Transverse colon (tissue), 4 donors: ENCODE data around the gene POLG. TPM values are rescaled to one million over a fixed set of nuclear protein-coding genes. Genes with fewer than 3 reads are reported as not detected.

Source experiments
- DNase-seq: peaks from one replicate; pipeline ENCODE4 v3.0.0-alpha.2; 2019
- H3K27ac ChIP-seq, 4 donors: fragments of 200-600 bp; sonication (generic); 2 replicates each; pipeline ENCODE4 v1.5.1; 2016 to 2018; ENCODE audit warnings: inconsistent platforms in 4 of 4
- H3K27me3 ChIP-seq: fragments of 200-600 bp; sonication (generic); 2 replicates; pipeline ENCODE4 v1.5.1; 2017; ENCODE audit warnings: inconsistent platforms
- H3K36me3 ChIP-seq, 4 donors: fragments of 200-600 bp; sonication (generic); 2 replicates each; pipeline ENCODE4 v1.5.1; 2017 to 2019; ENCODE audit warnings: inconsistent platforms in 4 of 4
- H3K4me1 ChIP-seq, 4 donors: fragments of 200-600 bp; sonication (generic); 2 replicates each; pipeline ENCODE4 v1.5.1; 2017 to 2020; ENCODE audit warnings: inconsistent platforms in 4 of 4
- H3K4me3 ChIP-seq, 4 donors: fragments of 200-600 bp; sonication (generic); 1 replicate in 1 of 4; 2 replicates in 3 of 4; pipeline versions ENCODE4 v1.5.1 to v1.6.1; 2017 to 2019; ENCODE audit warnings: inconsistent platforms in 4 of 4
- H3K9me3 ChIP-seq, 2 donors: fragments of 200-600 bp; sonication (generic); 2 replicates each; pipeline ENCODE4 v1.5.1; 2017 to 2019; ENCODE audit warnings: inconsistent platforms in 2 of 2
- EP300 ChIP-seq: sonication (generic); formaldehyde crosslinking; IDR thresholded peaks from one replicate; pipeline ENCODE4 v1.6.1; 2017; ENCODE audit warnings: antibody characterized with exemption, low read depth
- POLR2A ChIP-seq: fragments of 450-650 bp; IDR thresholded peaks from one replicate; pipeline ENCODE4 v1.6.1; 2016; ENCODE audit warnings: antibody characterized with exemption, mild to moderate bottlenecking, moderate library complexity
- POLR2AphosphoS5 ChIP-seq, 3 donors: sonication (generic); formaldehyde crosslinking; IDR thresholded peaks; one replicate each; pipeline ENCODE4 v1.6.1; 2016; ENCODE audit warnings: antibody characterized with exemption in 3 of 3
- WGBS, 2 donors: methylation state at CpG; one replicate each; pipeline ENCODE4 v1.1.5; 2018; ENCODE audit warnings: low coverage in 1 of 2; 5-methylcytosine and 5-hydroxymethylcytosine counted together
- in situ Hi-C, 4 donors: fragments of 200-750 bp; cut with MboI; loops; one replicate each; pipeline versions ENCODE4 v1.15.0 to v1.15.1; 2017; ENCODE audit warnings: low sequenced_read_pairs in 3 of 4, low pct_ligation_motif_present in 1 of 4, low pct_unique_long_range_greater_than_20kb in 1 of 4
- intact Hi-C: fragments of 100-400 bp; cut with DNase I; formaldehyde crosslinking; loops from one replicate; pipeline ENCODE4 v1.15.1; 2023; ENCODE audit warnings: low total_unique reads
- total RNA-seq, 4 donors: library from RNA; depleted of rRNA; stranded (reverse); fragments of >200 nt; gene quantifications; one replicate each; pipeline ENCODE4 v1.1.0, GENCODE V29; 2016
- TF ChIP-seq, protein P1 (sequence below), 5 experiments: fragments of 200-600 bp in 3 of 5; fragments of 450-650 bp in 2 of 5; sonication (generic) in 3 of 5; IDR thresholded peaks; 1 replicate in 2 of 5; 2 replicates in 3 of 5; pipeline ENCODE4 v1.5.1; 2016 to 2017; ENCODE audit warnings: antibody characterized with exemption in 5 of 5, inconsistent platforms in 3 of 5, mild to moderate bottlenecking in 2 of 5, moderate library complexity in 1 of 5

Gene POLG
- total RNA-seq, 4 donors from 2014 or later: 64.5 to 204 (median 114) TPM

DNA sequence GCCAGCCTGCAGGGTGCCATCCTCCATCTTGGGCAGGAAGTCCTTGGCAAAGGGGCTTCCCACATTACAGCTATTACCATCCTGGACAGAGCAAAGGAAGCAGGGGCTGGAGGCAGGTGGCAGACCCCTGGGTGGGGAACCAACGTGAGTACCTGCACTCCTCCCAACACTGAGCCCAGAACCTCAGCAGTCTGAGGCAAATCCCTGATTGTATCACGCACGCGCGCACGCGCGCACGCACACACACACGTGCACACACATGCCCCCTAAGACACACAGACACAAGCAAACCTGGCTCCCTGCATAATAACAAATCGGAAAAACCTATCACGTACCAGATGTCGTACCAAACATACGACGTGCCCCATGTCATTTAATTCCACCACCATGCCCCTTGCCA is 11.8 kb downstream of the POLG start:
- Histone ChIP-seq H3K27me3 (no peaks in the 10 kb centered on the region), H3K9me3 (no peaks in the 10 kb centered on the region), H3K36me3 (peaks cover 0 to 83% (median 45%) of the 10 kb centered on the region in 4 donors), H3K4me1 (no peaks in the 10 kb centered on the region), H3K27ac (no peak overlapping the region), H3K4me3 (no peak overlapping the region)
- no peak for DNase-seq
- WGBS, 2 donors: 92% methylated on average over 15 of the region's 15 CpGs; no CpG with 5 or more reads in 1 of the 2 donors
- TF ChIP-seq, protein P1, sequence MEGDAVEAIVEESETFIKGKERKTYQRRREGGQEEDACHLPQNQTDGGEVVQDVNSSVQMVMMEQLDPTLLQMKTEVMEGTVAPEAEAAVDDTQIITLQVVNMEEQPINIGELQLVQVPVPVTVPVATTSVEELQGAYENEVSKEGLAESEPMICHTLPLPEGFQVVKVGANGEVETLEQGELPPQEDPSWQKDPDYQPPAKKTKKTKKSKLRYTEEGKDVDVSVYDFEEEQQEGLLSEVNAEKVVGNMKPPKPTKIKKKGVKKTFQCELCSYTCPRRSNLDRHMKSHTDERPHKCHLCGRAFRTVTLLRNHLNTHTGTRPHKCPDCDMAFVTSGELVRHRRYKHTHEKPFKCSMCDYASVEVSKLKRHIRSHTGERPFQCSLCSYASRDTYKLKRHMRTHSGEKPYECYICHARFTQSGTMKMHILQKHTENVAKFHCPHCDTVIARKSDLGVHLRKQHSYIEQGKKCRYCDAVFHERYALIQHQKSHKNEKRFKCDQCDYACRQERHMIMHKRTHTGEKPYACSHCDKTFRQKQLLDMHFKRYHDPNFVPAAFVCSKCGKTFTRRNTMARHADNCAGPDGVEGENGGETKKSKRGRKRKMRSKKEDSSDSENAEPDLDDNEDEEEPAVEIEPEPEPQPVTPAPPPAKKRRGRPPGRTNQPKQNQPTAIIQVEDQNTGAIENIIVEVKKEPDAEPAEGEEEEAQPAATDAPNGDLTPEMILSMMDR (IDR thresholded peaks at IDR 0.05): no peak
- TF ChIP-seq POLR2A (no peak), POLR2AphosphoS5 (IDR thresholded peaks at IDR 0.05) (no peak), EP300 (no peak)
- in situ Hi-C loops: no loop called here
- intact Hi-C loops: no loop called here

DNA sequence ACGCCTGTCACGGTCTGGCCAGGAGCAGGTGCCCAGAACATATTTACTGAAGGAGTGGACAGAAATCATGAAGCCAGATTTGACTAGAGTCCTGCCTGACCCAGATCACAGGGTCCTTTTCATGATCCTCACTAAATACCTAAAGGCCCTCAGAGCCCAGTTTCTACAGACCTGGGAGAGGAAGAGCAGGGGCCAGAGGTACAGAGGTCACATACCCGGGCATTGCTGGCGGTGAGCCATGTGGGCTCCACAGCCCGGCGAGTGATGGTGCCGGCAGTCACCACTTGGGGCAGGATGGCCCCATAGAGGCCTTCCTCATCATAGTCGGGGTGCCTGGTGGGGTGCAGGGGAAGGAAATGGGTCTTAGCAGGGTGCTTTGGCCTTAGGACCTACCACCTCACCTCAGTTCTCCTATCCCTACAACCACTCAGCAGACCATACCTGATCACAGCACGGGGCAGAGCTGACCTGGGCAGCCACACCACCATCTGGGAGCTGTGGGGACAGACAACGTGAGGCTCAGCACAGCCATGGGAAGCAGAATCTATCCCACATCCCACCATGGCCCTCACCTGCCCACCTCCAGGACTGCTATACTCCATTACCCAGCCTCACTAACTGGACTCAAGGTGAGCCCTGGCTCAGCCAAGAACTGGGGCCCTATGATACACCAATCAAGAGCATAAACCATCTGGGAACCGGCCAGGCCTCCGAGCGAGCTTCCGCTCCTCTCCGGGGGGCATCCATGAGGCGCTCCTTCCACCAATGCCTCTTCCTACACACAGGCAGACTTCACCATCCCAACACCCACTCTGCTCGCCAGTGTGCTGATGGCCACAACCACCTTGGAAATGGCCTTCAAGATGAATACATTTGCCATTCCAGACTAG is 12.9 kb downstream of the POLG start:
- H3K27ac ChIP-seq: no peak overlapping the region
- in situ Hi-C loops (no loop called here), intact Hi-C loops (no loop called here)
- H3K4me1 ChIP-seq: no peaks in the 10 kb centered on the region
- H3K36me3 ChIP-seq: peaks cover 0 to 88% (median 47%) of the 10 kb centered on the region in 4 donors
- H3K9me3 ChIP-seq: no peaks in the 10 kb centered on the region
- H3K4me3 ChIP-seq: no peak overlapping the region
- no peak for DNase-seq
- WGBS, 2 donors: 84% methylated on average over 17 of the region's 17 CpGs; no CpG with 5 or more reads in 1 of the 2 donors
- H3K27me3 ChIP-seq: no peaks in the 10 kb centered on the region
- TF ChIP-seq EP300 (no peak), POLR2AphosphoS5 (IDR thresholded peaks at IDR 0.05) (no peak), POLR2A (no peak)
- TF ChIP-seq, protein P1 (IDR thresholded peaks at IDR 0.05): no peak

DNA sequence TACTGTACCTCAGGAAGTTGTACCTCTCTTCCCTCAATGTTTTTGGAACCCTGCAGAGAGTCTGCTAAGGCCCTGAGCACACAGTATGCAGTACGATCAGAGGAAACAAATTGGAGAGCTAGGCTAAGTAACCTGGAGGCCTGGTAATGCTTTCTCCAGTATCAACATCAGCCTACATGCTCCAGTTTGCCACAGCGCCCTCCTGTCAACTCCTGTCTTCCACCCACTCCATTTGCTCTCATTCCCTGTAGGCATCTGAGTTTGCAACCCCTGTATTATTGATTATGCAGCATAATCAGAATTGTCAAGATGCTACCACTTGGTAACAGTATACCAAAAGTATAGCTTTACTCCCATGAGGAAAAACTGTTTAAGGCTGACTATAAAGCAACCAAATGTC is 14.4 kb downstream of the POLG start:
- H3K27ac ChIP-seq: no peak overlapping the region
- H3K9me3 ChIP-seq: no peaks in the 10 kb centered on the region
- 97% methylated on average over 2 of the region's 2 CpGs; no CpG with 5 or more reads in 1 of the 2 donors for WGBS, 2 donors
- no peak for TF ChIP-seq POLR2A
- TF ChIP-seq POLR2AphosphoS5 (IDR thresholded peaks at IDR 0.05): no peak
- TF ChIP-seq EP300: no peak
- TF ChIP-seq, protein P1 (IDR thresholded peaks at IDR 0.05): no peak
- no peak for DNase-seq
- H3K36me3 ChIP-seq: peaks cover 0 to 86% (median 44%) of the 10 kb centered on the region in 4 donors
- no peaks in the 10 kb centered on the region for H3K4me1 ChIP-seq
- intact Hi-C loops: no loop called here
- in situ Hi-C loops: no loop called here
- H3K27me3 ChIP-seq: no peaks in the 10 kb centered on the region
- H3K4me3 ChIP-seq: no peak overlapping the region

DNA sequence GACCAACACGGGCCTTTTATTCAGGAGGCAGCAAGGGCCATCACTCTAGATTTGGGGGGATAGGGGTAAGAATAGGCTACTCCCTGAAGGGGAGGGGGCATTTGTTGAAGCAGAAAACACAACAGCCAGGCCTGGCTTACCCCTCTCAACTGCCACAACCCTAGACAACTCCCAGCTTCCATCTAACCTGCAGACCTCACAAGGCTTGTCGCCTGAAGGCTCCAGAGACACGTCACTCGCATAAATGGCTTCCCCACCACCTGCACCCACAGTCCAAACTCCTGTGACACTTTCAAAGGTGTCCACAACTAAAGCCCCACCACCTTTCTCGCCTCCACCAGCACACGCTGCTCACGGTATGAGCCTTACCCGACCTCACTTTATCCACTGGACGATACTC is 14.9 kb downstream of the POLG start:
- 90% methylated on average over 9 of the region's 9 CpGs; no CpG with 5 or more reads in 1 of the 2 donors for WGBS, 2 donors
- intact Hi-C loops: no loop called here

More for the DNA sequence above, 14.9 kb downstream of the POLG start:
- no peaks in the 10 kb centered on the region for H3K4me1 ChIP-seq
- no peaks in the 10 kb centered on the region for H3K9me3 ChIP-seq
- DNase-seq: no peak
- H3K27me3 ChIP-seq: no peaks in the 10 kb centered on the region
- H3K36me3 ChIP-seq: peaks cover 0 to 85% (median 45%) of the 10 kb centered on the region in 4 donors
- in situ Hi-C loops: no loop called here
- TF ChIP-seq EP300 (no peak), POLR2A (no peak), POLR2AphosphoS5 (IDR thresholded peaks at IDR 0.05) (no peak)
- TF ChIP-seq, protein P1 (IDR thresholded peaks at IDR 0.05): no peak
- H3K27ac ChIP-seq: no peak overlapping the region
- no peak overlapping the region for H3K4me3 ChIP-seq
